Smooth muscle cell (in vitro differentiated cells): Measurements from ENCODE around the gene ALG2. TPM values are rescaled to one million over a fixed set of nuclear protein-coding genes. Genes with fewer than 3 reads are reported as not detected.

ENCODE experiments used
- DNase-seq: peaks from one replicate; lab custom pipeline; 2025; ENCODE audit not compliant: unreplicated experiment; lab: John Stamatoyannopoulos, UW
- H2AFZ ChIP-seq: fragments of 200-600 bp; sonication (generic); 2 replicates; pipeline ENCODE4 v1.6.0; 2016; ENCODE audit warnings: antibody characterized with exemption, low read depth, mild to moderate bottlenecking
- H3F3A ChIP-seq: fragments of 200-600 bp; sonication (generic); 2 replicates; pipeline ENCODE4 v1.6.0; 2017; ENCODE audit warnings: antibody characterized with exemption, low read depth
- H3K27ac ChIP-seq: fragments of 200-600 bp; sonication (generic); 2 replicates; pipeline ENCODE4 v1.5.1; 2016; ENCODE audit warnings: low read depth, mild to moderate bottlenecking
- H3K27me3 ChIP-seq: fragments of 200-600 bp; sonication (generic); 2 replicates; pipeline ENCODE4 v1.6.1; 2016; ENCODE audit warnings: low read depth, mild to moderate bottlenecking
- H3K36me3 ChIP-seq: fragments of 200-600 bp; sonication (generic); 2 replicates; pipeline ENCODE4 v1.5.1; 2016; ENCODE audit warnings: low read depth
- H3K4me1 ChIP-seq: fragments of 200-600 bp; sonication (generic); 2 replicates; pipeline ENCODE4 v1.5.1; 2016; ENCODE audit warnings: low read depth
- H3K4me2 ChIP-seq: fragments of 200-600 bp; sonication (generic); 2 replicates; pipeline ENCODE4 v1.6.0; 2016; ENCODE audit warnings: mild to moderate bottlenecking
- H3K4me3 ChIP-seq: fragments of 200-600 bp; sonication (generic); 2 replicates; pipeline ENCODE4 v1.5.1; 2016; ENCODE audit warnings: mild to moderate bottlenecking
- H3K79me2 ChIP-seq: fragments of 200-600 bp; sonication (generic); 2 replicates; pipeline ENCODE4 v1.6.0; 2016; ENCODE audit warnings: low read depth, mild to moderate bottlenecking
- H3K9ac ChIP-seq: fragments of 200-600 bp; sonication (generic); 2 replicates; pipeline ENCODE4 v1.6.0; 2016; ENCODE audit warnings: low read depth
- H3K9me3 ChIP-seq: fragments of 200-600 bp; sonication (generic); replicated peaks from 2 replicates; pipeline ENCODE4 v1.5.1; 2016; ENCODE audit warnings: low read depth
- H4K20me1 ChIP-seq: fragments of 200-600 bp; sonication (generic); 2 replicates; pipeline ENCODE4 v1.6.0; 2016; ENCODE audit warnings: low read depth
- whole genome bisulfite sequencing: methylation state at CpG from one replicate; pipeline ENCODE4 v1.1.7; 2016; ENCODE audit warnings: low lambda C conversion rate; 5-methylcytosine and 5-hydroxymethylcytosine counted together
- polyA plus RNA-seq: library from polyadenylated mRNA; unstranded; fragments of >200 nt; fragmentation: Nextera tagmentation; extraction: Ambion mirVana; gene quantifications from 2 replicates; pipeline ENCODE4 v1.2.1, GENCODE V29; 2016
- total RNA-seq: library from RNA; depleted of rRNA; stranded (reverse); fragments of >200 nt; gene quantifications from 2 replicates; pipeline ENCODE4 v1.2.3, GENCODE V29; 2014
- TF ChIP-seq, protein P1 (sequence below): fragments of 200-600 bp; sonication (generic); IDR thresholded peaks from 2 replicates; pipeline ENCODE4 v1.5.1; 2017; ENCODE audit warnings: borderline replicate concordance, mild to moderate bottlenecking, antibody characterized with exemption; ENCODE audit not compliant: insufficient read depth, poor library complexity, severe bottlenecking

The ALG2 gene
- total and polyA plus RNA-seq, 2 experiments from 2014 or later: 53.9 to 60.4 TPM

DNA sequence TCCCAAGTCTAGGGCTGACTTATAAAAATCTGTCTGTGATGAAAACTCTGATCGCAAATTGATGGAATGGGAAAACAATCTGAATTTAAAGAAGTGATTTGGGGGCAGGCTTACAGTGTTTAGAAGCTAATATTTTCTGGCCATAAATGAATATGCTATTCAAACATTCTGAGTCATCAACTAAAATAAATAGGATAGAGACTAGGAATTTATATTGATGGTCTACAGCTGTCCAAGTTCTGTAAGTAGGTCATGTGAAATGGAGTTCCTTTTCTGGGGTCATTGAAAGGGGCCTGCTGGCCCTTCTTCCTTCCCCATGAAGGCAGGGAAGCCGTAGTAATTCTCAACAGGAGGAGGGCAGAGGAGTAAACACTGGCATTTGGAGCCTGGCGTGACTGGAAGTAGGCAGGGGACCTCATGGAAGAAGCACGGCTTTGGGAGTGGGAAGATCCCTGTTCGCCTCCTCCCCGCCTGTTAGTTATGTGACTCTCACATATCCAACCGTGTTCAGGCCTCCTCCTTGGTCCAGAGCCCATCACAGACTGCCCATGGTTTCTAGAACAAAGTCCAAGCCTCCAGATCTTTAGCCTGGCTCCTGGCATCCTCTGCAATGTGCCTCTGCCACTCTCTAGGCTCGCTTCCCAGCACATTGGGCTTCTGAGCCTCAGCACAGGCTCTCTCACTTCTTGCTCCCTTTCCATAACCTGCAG lies 31.7 kb downstream of the ALG2 start:
- H3K4me3 ChIP-seq: no peak overlapping the region
- H3K27ac ChIP-seq: no peak overlapping the region
- no peak overlapping the region for H3K4me2 ChIP-seq
- DNase-seq: no peak
- H3K9me3 ChIP-seq: no peaks in the 10 kb centered on the region
- H3K79me2 ChIP-seq: no peaks in the 10 kb centered on the region
- no peaks in the 10 kb centered on the region for H3K36me3 ChIP-seq
- no peak overlapping the region for H2AFZ ChIP-seq
- TF ChIP-seq, protein P1, sequence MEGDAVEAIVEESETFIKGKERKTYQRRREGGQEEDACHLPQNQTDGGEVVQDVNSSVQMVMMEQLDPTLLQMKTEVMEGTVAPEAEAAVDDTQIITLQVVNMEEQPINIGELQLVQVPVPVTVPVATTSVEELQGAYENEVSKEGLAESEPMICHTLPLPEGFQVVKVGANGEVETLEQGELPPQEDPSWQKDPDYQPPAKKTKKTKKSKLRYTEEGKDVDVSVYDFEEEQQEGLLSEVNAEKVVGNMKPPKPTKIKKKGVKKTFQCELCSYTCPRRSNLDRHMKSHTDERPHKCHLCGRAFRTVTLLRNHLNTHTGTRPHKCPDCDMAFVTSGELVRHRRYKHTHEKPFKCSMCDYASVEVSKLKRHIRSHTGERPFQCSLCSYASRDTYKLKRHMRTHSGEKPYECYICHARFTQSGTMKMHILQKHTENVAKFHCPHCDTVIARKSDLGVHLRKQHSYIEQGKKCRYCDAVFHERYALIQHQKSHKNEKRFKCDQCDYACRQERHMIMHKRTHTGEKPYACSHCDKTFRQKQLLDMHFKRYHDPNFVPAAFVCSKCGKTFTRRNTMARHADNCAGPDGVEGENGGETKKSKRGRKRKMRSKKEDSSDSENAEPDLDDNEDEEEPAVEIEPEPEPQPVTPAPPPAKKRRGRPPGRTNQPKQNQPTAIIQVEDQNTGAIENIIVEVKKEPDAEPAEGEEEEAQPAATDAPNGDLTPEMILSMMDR: no peak
- WGBS: 93% methylated on average over 8 of the region's 8 CpGs
- no peaks in the 10 kb centered on the region for H3K4me1 ChIP-seq
- no peak overlapping the region for H3K9ac ChIP-seq
- H4K20me1 ChIP-seq: no peaks in the 10 kb centered on the region
- no peaks in the 10 kb centered on the region for H3F3A ChIP-seq
- peaks cover 5% of the 10 kb centered on the region for H3K27me3 ChIP-seq

DNA sequence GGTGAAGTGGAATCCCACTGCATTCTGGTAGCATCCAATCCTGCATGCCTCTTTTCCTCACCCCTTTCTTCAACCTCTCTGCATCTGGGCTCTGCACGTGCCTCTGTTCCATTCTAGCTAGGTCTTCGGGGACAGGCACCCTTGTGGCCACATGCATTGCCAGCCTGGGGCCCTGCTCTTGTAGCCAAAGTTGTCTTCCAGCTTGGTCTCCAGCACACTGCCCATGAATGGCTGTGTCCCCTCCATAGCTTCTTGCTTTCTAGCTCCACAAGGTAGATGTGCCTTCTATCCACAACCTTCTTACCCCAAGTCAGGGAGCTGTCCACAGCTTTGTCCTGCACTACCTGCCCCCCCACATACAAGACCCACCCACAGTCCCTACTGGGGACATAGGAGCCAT lies 32.6 kb downstream of the ALG2 start:
- Histone ChIP-seq H3K9me3 (no peaks in the 10 kb centered on the region), H3K9ac (no peak overlapping the region), H3K79me2 (no peaks in the 10 kb centered on the region), H3K27me3 (peaks cover 5% of the 10 kb centered on the region), H3K4me1 (no peaks in the 10 kb centered on the region), H2AFZ (no peak overlapping the region), H3K36me3 (no peaks in the 10 kb centered on the region), H3K4me2 (no peak overlapping the region), H3K27ac (no peak overlapping the region), H4K20me1 (no peaks in the 10 kb centered on the region), H3K4me3 (no peak overlapping the region), H3F3A (no peaks in the 10 kb centered on the region)
- TF ChIP-seq, protein P1: no peak
- 77% methylated on average over 2 of the region's 2 CpGs for WGBS
- no peak for DNase-seq

GRCh38 chr9:99187311-99187710 lies 34.4 kb downstream of the ALG2 start:
- Histone ChIP-seq H3K79me2 (no peaks in the 10 kb centered on the region), H3K9me3 (no peaks in the 10 kb centered on the region), H3K4me3 (no peak overlapping the region), H2AFZ (no peak overlapping the region), H3K36me3 (no peaks in the 10 kb centered on the region), H3K27ac (no peak overlapping the region), H3K4me1 (peaks cover 8% of the 10 kb centered on the region), H3F3A (peaks cover 10% of the 10 kb centered on the region), H4K20me1 (no peaks in the 10 kb centered on the region), H3K27me3 (peaks cover 5% of the 10 kb centered on the region), H3K4me2 (no peak overlapping the region), H3K9ac (no peak overlapping the region)
- no peak for DNase-seq
- 91% methylated on average over 4 of the region's 4 CpGs for WGBS
- TF ChIP-seq, protein P1: no peak

GRCh38 chr9:99185934-99186333 lies 35.8 kb downstream of the ALG2 start:
- TF ChIP-seq, protein P1: no peak
- H3K4me1 ChIP-seq: peaks cover 8% of the 10 kb centered on the region
- H3F3A ChIP-seq: peaks cover 10% of the 10 kb centered on the region
- peaks cover 5% of the 10 kb centered on the region for H3K27me3 ChIP-seq
- no peak for DNase-seq
- no peaks in the 10 kb centered on the region for H4K20me1 ChIP-seq
- no peaks in the 10 kb centered on the region for H3K79me2 ChIP-seq
- no peak overlapping the region for H3K4me2 ChIP-seq
- no peaks in the 10 kb centered on the region for H3K9me3 ChIP-seq
- H2AFZ ChIP-seq: no peak overlapping the region
- WGBS: 93% methylated on average over 5 of the region's 5 CpGs
- no peaks in the 10 kb centered on the region for H3K36me3 ChIP-seq
- no peak overlapping the region for H3K9ac ChIP-seq
- no peak overlapping the region for H3K4me3 ChIP-seq
- H3K27ac ChIP-seq: no peak overlapping the region
